Measurements from ENCODE around the gene NIF3L1. TPM values are rescaled to one million over a fixed set of nuclear protein-coding genes. Genes with fewer than 3 reads are reported as not detected.

The NIF3L1 gene
- total and polyA plus RNA-seq, 8 donors, result 18.4 to 37.1 (median 31.7) TPM

GRCh38 chr2:200944467-200945394, 55.6 kb downstream of the NIF3L1 start:
- Histone ChIP-seq H3K9me3 (no peaks in the 10 kb centered on the region), H3K4me3 (no peak overlapping the region), H3K27ac (no peak overlapping the region), H3K4me1 (no peaks in the 10 kb centered on the region), H3K27me3 (no peaks in the 10 kb centered on the region), H3K36me3 (peaks cover 0 to 89% of the 10 kb centered on the region in 2 donors)
- DNase-seq (no peak), ATAC-seq (no peak)
- no peak for TF ChIP-seq CTCF (IDR thresholded peaks at IDR 0.05)
- intact Hi-C loops (cut with DNase I), result no loop called here

- intact Hi-C loops (cut with DNase I), result no loop called here
- Histone ChIP-seq H3K4me1 (no peaks in the 10 kb centered on the region), H3K4me3 (no peak overlapping the region), H3K9me3 (no peaks in the 10 kb centered on the region), H3K27me3 (no peaks in the 10 kb centered on the region), H3K27ac (no peak overlapping the region), H3K36me3 (peaks cover 0 to 89% of the 10 kb centered on the region in 2 donors)
- DNase-seq (no peak), ATAC-seq (no peak)
- TF ChIP-seq CTCF (IDR thresholded peaks at IDR 0.05), result no peak
Measured at GRCh38 chr2:200945395-200945729, 56.2 kb downstream of the NIF3L1 start.

GRCh38 chr2:200950378-200950777, 61.2 kb downstream of the NIF3L1 start:
- H3K36me3 ChIP-seq, result peaks cover 0 to 97% of the 10 kb centered on the region in 2 donors

More at GRCh38 chr2:200950378-200950777, 61.2 kb downstream of the NIF3L1 start:
- no peak overlapping the region for H3K4me3 ChIP-seq
- no peak for DNase-seq
- no peaks in the 10 kb centered on the region for H3K4me1 ChIP-seq
- no peak overlapping the region for H3K27ac ChIP-seq
- intact Hi-C loops (cut with DNase I), result no loop called here
- H3K9me3 ChIP-seq, result no peaks in the 10 kb centered on the region
- H3K27me3 ChIP-seq, result no peaks in the 10 kb centered on the region
- ATAC-seq, result no peak
- no peak for TF ChIP-seq CTCF (IDR thresholded peaks at IDR 0.05)

Other genes starting within 250 kb of the NIF3L1 start
- 100 to 1,000 TPM; 211 TPM for gene BZW1, start 77.5 kb upstream of the NIF3L1 start, total RNA-seq
- gene BZW1, start 77.5 kb upstream of the NIF3L1 start, polyA plus RNA-seq (ENCODE audit: insufficient read length in 6 of 6), result 100 to 1,000 TPM; 207 to 255 (median 230) TPM
- gene CLK1, start 24.7 kb upstream of the NIF3L1 start, total RNA-seq, result 10 to 100 TPM; 75.9 to 91.2 TPM
- gene CLK1, start 24.7 kb upstream of the NIF3L1 start, polyA plus RNA-seq (ENCODE audit: insufficient read length in 6 of 6), result 100 to 1,000 TPM; 280 to 423 (median 328) TPM
- 10 to 100 TPM; 26.0 to 31.0 TPM for gene PPIL3, start 294 bp upstream of the NIF3L1 start, total RNA-seq
- gene PPIL3, start 294 bp upstream of the NIF3L1 start, polyA plus RNA-seq (ENCODE audit: insufficient read length in 6 of 6), result 100 to 1,000 TPM in 1 of 6 donors, 10 to 100 TPM in 5; 62.2 to 100 (median 95.8) TPM
- gene ORC2, start 74.3 kb downstream of the NIF3L1 start, total RNA-seq, result 10 to 100 TPM; 25.6 to 35.0 TPM
- gene ORC2, start 74.3 kb downstream of the NIF3L1 start, polyA plus RNA-seq (ENCODE audit: insufficient read length in 6 of 6), result 10 to 100 TPM; 32.2 to 46.1 (median 39.4) TPM
- gene HYCC2, start 182.3 kb downstream of the NIF3L1 start, total RNA-seq, result 10 to 100 TPM; 24.2 to 37.9 TPM
- 10 to 100 TPM; 13.4 to 15.7 (median 14.8) TPM for gene HYCC2, start 182.3 kb downstream of the NIF3L1 start, polyA plus RNA-seq (ENCODE audit: insufficient read length in 6 of 6)
- 10 to 100 TPM; 92.1 to 92.9 TPM for gene NDUFB3, start 182.6 kb downstream of the NIF3L1 start, total RNA-seq
- 10 to 100 TPM; 58.2 to 69.3 (median 64.3) TPM for gene NDUFB3, start 182.6 kb downstream of the NIF3L1 start, polyA plus RNA-seq (ENCODE audit: insufficient read length in 6 of 6)
- gene CFLAR, start 226.8 kb downstream of the NIF3L1 start, total RNA-seq, result 100 to 1,000 TPM; 278 to 327 TPM
- gene CFLAR, start 226.8 kb downstream of the NIF3L1 start, polyA plus RNA-seq (ENCODE audit: insufficient read length in 6 of 6), result 100 to 1,000 TPM in 4 of 6 donors, 10 to 100 TPM in 2; 93.3 to 103 (median 101) TPM